ENCODE data around the gene CISD1. TPM values are rescaled to one million over a fixed set of nuclear protein-coding genes. Genes with fewer than 3 reads are reported as not detected.

Gene CISD1
- total and polyA plus RNA-seq, 10 of the 15 experiments (the other 5 are each of a cell fraction or from before 2014, with no cell fraction given) = 23.0 to 162 (median 58.5) TPM

DNA sequence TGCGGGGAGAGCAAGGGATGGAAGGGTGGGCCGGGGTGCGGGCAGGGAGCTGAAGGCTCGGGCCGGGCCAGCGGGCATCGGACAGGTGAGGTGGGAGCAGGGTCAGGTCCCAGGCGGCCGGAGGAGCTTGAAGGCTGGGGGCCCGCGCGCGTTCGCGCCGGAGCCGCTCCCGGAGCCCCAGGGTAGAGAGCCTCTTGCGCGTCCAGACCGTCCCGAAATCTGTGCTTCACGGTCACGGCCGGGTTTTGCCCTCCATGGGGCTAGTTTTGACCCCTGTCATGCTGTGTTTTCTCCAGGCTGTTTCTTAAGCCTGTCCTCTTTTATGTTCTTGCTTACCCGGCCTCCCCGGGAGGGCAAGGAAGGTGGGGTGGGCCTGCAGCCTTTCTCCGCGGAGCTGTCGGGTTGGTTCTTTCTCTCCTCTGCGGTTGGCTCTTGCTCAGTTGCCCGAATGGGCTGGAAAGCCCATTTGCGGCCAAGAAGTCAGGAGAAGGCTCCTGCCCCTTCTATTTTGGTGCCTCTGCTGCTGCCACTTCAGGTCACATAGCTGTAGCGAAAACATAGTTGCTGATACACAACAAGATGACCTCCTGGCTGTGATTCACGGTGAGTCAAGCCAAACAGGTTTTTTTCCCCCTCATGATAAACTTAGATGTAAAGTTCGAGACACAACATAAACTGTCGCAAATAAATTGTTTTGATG is 66.5 kb downstream of the CISD1 start:
- ChIA-PET POLR2A (interaction anchor here (1.3 to 2.1 kb wide), 3 partner anchors 12 to 67 kb away, joined by 3 to 10 read pairs (median 7); partner anchors contain the start of genes CISD1 and TFAM), CTCF (interaction anchor here (0.8 to 2.1 kb wide), 2 partner anchors 49 to 56 kb away, joined by 4 to 6 read pairs; no protein-coding TSS in a partner anchor), SMC1A (ENCODE audit: uncharacterized antibody, unreplicated experiment) (interaction anchor here (1.1 to 2.4 kb wide), 4 partner anchors 10 to 51 kb away, joined by 3 to 8 read pairs (median 3); partner anchors contain the start of gene TFAM), RAD21 (ENCODE audit: unreplicated experiment) (interaction anchor here (1.9 kb wide), 1 partner anchor 49 kb away, joined by 11 read pairs; no protein-coding TSS in a partner anchor)
- Histone ChIP-seq H3K4me3 (peak overlapping the region; percentile 95), H3K4me1 (ENCODE audit: control insufficient read depth, insufficient read depth, low read length) (peaks cover under 1% of the 10 kb centered on the region; the same call in 1 of the 2 replicates), H3K27ac (ENCODE audit: control insufficient read depth, insufficient read depth) (peak overlapping the region; percentile 58), H4K20me1 (ENCODE audit: control insufficient read depth, insufficient read depth) (no peaks in the 10 kb centered on the region), H3K4me2 (ENCODE audit: control insufficient read depth, insufficient read depth) (peak overlapping the region; percentile 80), H3K27me3 (replicated peaks in 1 of 2; ENCODE audit: control insufficient read depth in 2 of 2, insufficient read depth in 2 of 2, low read length in 1 of 2) (peaks cover 0 to 3% of the 10 kb centered on the region in 2 experiments; a peak in 1 of 4 replicates), H3K79me2 (ENCODE audit: control insufficient read depth, insufficient read depth, low read length) (peaks cover 26% of the 10 kb centered on the region), H3K9ac (ENCODE audit: control insufficient read depth, insufficient read depth, low read length) (peak overlapping the region; percentile 80), H2AFZ (ENCODE audit: control insufficient read depth, low read depth, low read length) (peak overlapping the region; percentile 72), H3K36me3 (ENCODE audit: control insufficient read depth in 2 of 2, insufficient read depth in 2 of 2, low read length in 1 of 2) (no peaks in the 10 kb centered on the region), H3K9me3 (replicated peaks; ENCODE audit: control insufficient read depth, insufficient read depth, low read length) (no peaks in the 10 kb centered on the region)
- FAIRE-seq = no peak
- peak; percentile 76 for ATAC-seq
- intact Hi-C loops (cut with micrococcal nuclease; ENCODE audit: unreplicated experiment) (loop anchor here (5.0 kb wide), 2 partner anchors 37 to 68 kb away; partner anchors contain the start of genes CISD1 and IPMK), in situ Hi-C loops (cut with MboI) (no loop called here)
- DNase-seq (ENCODE audit: low read depth, low spot score) = no peak
- WGBS (ENCODE audit: insufficient coverage, insufficient replicate concordance, low lambda C conversion rate, missing lambda C conversion rate) = 4% methylated on average over 36 of the region's 37 CpGs
- BruUV-seq (replicated peaks) = no TSS peak
- 0 out of 2 replicates have a peak, but pooled peaks have one; percentile 1 for TF ChIP-seq POLR2AphosphoS5 (IDR thresholded peaks at IDR 0.05; ENCODE audit: low read length)
- TF ChIP-seq NR2F1 (conservative IDR thresholded peaks at IDR 0.05) = 0 out of 2 replicates have a peak, but pooled peaks have one; percentile 40
- TF ChIP-seq, protein P1, sequence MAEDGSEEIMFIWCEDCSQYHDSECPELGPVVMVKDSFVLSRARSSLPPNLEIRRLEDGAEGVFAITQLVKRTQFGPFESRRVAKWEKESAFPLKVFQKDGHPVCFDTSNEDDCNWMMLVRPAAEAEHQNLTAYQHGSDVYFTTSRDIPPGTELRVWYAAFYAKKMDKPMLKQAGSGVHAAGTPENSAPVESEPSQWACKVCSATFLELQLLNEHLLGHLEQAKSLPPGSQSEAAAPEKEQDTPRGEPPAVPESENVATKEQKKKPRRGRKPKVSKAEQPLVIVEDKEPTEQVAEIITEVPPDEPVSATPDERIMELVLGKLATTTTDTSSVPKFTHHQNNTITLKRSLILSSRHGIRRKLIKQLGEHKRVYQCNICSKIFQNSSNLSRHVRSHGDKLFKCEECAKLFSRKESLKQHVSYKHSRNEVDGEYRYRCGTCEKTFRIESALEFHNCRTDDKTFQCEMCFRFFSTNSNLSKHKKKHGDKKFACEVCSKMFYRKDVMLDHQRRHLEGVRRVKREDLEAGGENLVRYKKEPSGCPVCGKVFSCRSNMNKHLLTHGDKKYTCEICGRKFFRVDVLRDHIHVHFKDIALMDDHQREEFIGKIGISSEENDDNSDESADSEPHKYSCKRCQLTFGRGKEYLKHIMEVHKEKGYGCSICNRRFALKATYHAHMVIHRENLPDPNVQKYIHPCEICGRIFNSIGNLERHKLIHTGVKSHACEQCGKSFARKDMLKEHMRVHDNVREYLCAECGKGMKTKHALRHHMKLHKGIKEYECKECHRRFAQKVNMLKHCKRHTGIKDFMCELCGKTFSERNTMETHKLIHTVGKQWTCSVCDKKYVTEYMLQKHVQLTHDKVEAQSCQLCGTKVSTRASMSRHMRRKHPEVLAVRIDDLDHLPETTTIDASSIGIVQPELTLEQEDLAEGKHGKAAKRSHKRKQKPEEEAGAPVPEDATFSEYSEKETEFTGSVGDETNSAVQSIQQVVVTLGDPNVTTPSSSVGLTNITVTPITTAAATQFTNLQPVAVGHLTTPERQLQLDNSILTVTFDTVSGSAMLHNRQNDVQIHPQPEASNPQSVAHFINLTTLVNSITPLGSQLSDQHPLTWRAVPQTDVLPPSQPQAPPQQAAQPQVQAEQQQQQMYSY (CRISPR knock-in tag; IDR thresholded peaks at IDR 0.05) = no peak
- 0 out of 2 replicates have a peak, but pooled peaks have one; percentile 59 for TF ChIP-seq GATAD2B (conservative IDR thresholded peaks at IDR 0.05; ENCODE audit: low read depth)
- no peak for TF ChIP-seq SMARCA5 (IDR thresholded peaks at IDR 0.05)
- no peak for TF ChIP-seq BHLHE40 (IDR thresholded peaks at IDR 0.05; ENCODE audit: borderline replicate concordance in 1 of 2, low read depth in 2 of 2, low read length in 1 of 2)

Data from GM12878 (cell line).